HG03457 (cell line): ENCODE results near the gene RNF7.
"Not testable (repeated sequence)": the region's sequence is repeated elsewhere in the genome, so short reads cannot be mapped to it uniquely, and the experiment has no call there.

Source experiments
- ATAC-seq: cut with Tn5 transposase; IDR thresholded peaks from one replicate; pipeline ENCODE4 v1.9.1; 2021; ENCODE audit warnings: moderate number of reproducible peaks; ENCODE audit not compliant: unreplicated experiment

Gene RNF7

DNA sequence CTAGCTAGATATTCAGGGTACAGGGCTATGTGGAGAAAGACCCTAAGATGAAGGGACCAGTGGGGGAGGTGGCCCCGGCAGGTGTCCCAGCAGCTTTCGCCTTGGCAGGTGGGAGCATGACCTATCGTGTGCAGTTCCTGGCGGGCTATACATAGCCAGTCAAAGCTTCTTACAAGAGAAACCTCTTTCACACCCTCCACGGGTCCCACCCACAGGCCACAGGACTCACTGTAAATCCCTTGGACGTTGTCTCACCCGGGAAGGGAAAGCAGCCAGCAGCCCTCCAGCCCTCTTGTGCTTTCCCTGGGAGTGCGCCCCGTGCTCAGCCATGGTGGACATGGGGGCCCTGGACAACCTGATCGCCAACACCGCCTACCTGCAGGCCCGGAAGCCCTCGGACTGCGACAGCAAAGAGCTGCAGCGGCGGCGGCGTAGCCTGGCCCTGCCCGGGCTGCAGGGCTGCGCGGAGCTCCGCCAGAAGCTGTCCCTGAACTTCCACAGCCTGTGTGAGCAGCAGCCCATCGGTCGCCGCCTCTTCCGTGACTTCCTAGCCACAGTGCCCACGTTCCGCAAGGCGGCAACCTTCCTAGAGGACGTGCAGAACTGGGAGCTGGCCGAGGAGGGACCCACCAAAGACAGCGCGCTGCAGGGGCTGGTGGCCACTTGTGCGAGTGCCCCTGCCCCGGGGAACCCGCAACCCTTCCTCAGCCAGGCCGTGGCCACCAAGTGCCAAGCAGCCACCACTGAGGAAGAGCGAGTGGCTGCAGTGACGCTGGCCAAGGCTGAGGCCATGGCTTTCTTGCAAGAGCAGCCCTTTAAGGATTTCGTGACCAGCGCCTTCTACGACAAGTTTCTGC, 40.1 kb downstream of the RNF7 start:
- ATAC-seq: no peak

DNA sequence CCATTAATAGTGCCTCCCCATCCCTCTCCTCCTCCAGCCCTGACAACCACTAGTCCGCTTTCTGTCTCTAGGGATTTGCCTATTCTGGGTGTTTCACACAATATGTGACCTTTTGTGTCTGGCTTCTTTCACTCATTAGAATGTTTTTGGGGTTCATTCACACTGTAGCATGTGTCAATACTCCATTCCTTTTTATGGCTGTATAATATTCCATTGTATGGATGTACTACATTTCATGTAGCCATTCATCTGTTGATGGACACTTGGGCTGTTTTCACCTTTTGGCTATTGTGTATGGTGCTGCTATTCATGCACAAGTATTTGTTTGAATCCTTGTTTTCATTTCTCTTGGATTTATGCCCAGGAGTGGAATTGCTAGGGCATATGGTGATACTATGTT, 41.6 kb downstream of the RNF7 start:
- ATAC-seq: no peak

GRCh38 chr3:141782386-141782932, 44.4 kb downstream of the RNF7 start:
- no peak for ATAC-seq

- ATAC-seq: no peak
Observed at GRCh38 chr3:141783632-141784031, 45.5 kb downstream of the RNF7 start.

DNA sequence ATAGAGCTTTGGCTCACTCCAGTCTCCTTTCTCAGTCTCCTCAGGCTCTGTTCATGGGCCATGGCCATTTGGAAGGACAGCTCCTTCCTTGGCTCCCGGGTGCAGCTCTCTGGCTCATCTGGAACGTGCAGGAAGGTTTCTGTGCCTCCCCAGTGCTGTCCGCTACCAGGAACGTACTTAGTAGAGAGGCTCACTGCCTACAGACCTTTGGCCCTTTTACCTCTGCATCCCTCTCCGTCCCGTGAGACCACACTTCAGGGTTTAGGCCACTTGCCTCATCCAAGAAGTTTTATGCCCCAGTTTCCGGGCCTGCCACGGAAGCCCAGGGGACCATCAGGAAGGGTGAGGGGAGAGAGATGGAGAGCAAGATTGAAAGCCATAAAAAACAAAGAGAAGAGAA, 46.0 kb downstream of the RNF7 start:
- ATAC-seq: no peak

DNA sequence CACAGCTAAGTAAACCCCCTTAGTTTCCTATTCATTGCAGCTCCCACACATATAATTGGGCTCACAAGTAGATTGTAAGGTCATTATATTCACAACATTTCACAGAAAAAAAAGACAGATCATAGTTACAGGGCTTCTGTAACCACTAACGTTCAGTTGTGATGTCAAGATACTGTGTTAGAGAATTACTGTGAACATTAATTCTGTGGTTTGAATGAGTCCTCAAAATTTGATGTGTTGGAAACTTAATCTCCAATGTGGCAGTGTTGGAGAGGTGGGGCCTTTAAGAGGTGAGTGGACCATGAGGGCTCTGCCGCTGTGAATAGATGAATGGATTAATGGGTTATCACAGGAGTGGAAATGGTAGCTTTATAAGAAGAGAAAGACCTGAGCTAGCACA, 46.4 kb downstream of the RNF7 start:
- no peak for ATAC-seq

- no peak for ATAC-seq
Observed at GRCh38 chr3:141788149-141788548, 50.1 kb downstream of the RNF7 start.

GRCh38 chr3:141788750-141789149, 50.7 kb downstream of the RNF7 start:
- not testable (repeated sequence) for ATAC-seq

GRCh38 chr3:141789281-141789680, 51.2 kb downstream of the RNF7 start:
- ATAC-seq: no peak

GRCh38 chr3:141790171-141790570, 52.1 kb downstream of the RNF7 start:
- ATAC-seq: no peak

- no peak for ATAC-seq
Observed at GRCh38 chr3:141792495-141792894, 54.4 kb downstream of the RNF7 start.

- no peak for ATAC-seq
Observed at GRCh38 chr3:141793476-141794260, 55.6 kb downstream of the RNF7 start.

- ATAC-seq: no peak
Observed at GRCh38 chr3:141795276-141795675, 57.2 kb downstream of the RNF7 start.

DNA sequence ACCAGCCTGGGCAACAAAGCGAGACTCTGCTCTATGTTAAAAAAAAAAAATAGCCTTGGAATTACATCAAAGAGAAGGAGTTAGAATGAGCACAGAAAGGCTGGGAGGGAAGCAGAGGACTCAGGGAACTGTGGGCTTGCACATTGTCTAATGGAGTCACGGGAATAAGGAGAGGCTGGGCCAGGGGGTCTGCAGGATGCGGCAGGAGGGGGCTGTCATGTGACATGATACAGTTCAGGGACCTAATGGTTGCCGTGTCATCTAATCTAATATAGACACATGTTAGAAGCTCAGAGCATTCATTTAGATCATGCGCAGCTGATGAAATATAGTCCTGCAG, 57.6 kb downstream of the RNF7 start:
- ATAC-seq: no peak

- ATAC-seq: peak; percentile 95
Observed at GRCh38 chr3:141796081-141796888, 58.2 kb downstream of the RNF7 start.
